DND-41 (cell line): ENCODE measurements around the gene CLCN3.

Source experiments
- EZH2 ChIP-seq: IDR thresholded peaks from 3 replicates; pipeline ENCODE4 v1.6.1; 2012; ENCODE audit warnings: borderline replicate concordance, low read depth, mild to moderate bottlenecking, moderate library complexity, low read length, inconsistent platforms; ENCODE audit not compliant: severe bottlenecking
- TF ChIP-seq, protein P1 (sequence below): IDR thresholded peaks from 2 replicates; pipeline ENCODE4 v1.5.1; 2012; ENCODE audit warnings: borderline replicate concordance, low read length, moderate library complexity, mild to moderate bottlenecking; ENCODE audit not compliant: poor library complexity, severe bottlenecking; ENCODE audit errors: extremely low read depth

DNA sequence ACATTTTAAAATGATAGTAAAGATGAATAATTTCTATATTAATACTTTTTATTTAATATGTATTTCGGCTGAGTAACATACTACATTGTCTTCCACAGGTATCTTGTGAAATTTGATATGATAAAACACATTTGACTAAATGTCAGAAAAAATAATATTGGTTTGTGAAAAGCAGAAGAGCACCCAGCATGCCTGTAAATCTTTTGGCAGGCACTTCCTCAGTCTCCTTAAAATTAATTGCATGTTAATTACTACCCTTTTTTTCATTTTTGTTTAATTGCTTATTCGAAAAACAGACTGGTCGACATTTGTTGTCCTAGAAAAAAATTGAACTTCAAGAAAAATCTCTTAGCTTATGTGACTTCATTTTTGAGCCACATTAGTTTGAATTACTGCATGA is 40.6 kb downstream of the CLCN3 start:
- TF ChIP-seq, protein P1, sequence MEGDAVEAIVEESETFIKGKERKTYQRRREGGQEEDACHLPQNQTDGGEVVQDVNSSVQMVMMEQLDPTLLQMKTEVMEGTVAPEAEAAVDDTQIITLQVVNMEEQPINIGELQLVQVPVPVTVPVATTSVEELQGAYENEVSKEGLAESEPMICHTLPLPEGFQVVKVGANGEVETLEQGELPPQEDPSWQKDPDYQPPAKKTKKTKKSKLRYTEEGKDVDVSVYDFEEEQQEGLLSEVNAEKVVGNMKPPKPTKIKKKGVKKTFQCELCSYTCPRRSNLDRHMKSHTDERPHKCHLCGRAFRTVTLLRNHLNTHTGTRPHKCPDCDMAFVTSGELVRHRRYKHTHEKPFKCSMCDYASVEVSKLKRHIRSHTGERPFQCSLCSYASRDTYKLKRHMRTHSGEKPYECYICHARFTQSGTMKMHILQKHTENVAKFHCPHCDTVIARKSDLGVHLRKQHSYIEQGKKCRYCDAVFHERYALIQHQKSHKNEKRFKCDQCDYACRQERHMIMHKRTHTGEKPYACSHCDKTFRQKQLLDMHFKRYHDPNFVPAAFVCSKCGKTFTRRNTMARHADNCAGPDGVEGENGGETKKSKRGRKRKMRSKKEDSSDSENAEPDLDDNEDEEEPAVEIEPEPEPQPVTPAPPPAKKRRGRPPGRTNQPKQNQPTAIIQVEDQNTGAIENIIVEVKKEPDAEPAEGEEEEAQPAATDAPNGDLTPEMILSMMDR: no peak
- TF ChIP-seq EZH2: no peak
